ENCODE measurements around the gene SLFN5. TPM values are rescaled to one million over a fixed set of nuclear protein-coding genes. Genes with fewer than 3 reads are reported as not detected.
"Not testable (repeated sequence)": the region's sequence is repeated elsewhere in the genome, so short reads cannot be mapped to it uniquely, and the experiment has no call there.

The SLFN5 gene
- polyA plus RNA-seq, 1 donor from 2014 or later, result 8.9 TPM

DNA sequence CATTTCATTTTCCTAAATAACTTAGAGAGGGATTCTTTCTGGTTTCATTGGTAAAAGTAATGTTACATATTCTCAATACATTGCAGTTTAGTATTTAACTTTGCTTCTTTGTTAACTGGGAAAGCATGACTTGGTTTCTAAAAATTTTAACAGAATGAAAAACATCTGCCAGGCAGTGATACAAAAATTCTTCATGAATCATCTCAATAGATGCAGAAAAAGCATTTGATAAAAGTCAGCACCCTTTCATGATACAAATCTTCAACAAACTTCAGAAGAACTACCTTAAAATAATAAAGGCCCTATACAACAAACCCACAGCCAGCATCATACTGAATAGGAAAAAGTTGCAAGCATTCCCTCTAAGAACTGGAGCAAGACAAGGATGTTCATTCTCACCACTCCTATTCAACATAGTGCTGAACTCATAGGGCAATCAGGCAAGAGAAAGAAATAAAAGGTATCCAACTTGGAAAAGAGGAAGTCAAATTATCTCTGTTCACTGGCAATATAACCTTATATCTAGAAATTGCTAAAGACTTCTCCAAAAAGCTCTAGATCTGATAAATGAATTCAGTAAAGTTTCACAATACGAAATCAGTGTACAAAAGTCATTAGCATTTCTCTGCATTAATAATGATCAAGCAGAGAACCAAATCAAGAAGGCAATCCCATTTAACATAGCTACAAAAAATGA lies 50.4 kb downstream of the SLFN5 start:
- peaks cover 6 to 11% (median 7%) of the 10 kb centered on the region in 3 donors for H3K9me3 Mint-ChIP-seq
- H3K4me1 Mint-ChIP-seq, result peaks cover 6 to 9% (median 7%) of the 10 kb centered on the region in 3 donors
- no peak overlapping the region for H3K4me3 Mint-ChIP-seq
- peaks cover 3% of the 10 kb centered on the region for H3K36me3 Mint-ChIP-seq
- H3K27ac Mint-ChIP-seq, result no peak overlapping the region
- H3K27me3 Mint-ChIP-seq, result no peaks in the 10 kb centered on the region

DNA sequence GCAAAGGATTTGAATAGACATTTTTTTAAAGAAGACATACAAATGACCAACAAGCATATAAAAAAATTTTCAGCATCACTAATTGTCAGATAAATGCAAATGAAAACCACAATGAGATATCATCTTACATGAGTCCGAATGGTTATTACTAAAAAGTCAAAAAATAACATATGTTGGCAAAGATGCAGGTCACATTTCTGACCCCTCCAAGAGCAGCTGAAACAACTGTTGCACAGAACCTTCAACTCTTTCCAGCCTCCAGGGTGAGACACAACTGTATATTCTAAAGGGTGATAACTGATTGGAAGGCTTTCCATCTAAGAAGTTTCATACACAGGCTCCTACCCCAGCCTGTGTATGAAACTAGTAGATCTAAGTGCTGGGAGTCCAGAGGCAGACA lies 51.9 kb downstream of the SLFN5 start:
- peaks cover 8% of the 10 kb centered on the region for H3K27me3 Mint-ChIP-seq
- no peaks in the 10 kb centered on the region for H3K4me1 Mint-ChIP-seq
- no peak overlapping the region for H3K4me3 Mint-ChIP-seq
- H3K36me3 Mint-ChIP-seq, result no peaks in the 10 kb centered on the region
- H3K27ac Mint-ChIP-seq, result no peak overlapping the region
- peaks cover 7 to 11% (median 10%) of the 10 kb centered on the region in 3 donors for H3K9me3 Mint-ChIP-seq

DNA sequence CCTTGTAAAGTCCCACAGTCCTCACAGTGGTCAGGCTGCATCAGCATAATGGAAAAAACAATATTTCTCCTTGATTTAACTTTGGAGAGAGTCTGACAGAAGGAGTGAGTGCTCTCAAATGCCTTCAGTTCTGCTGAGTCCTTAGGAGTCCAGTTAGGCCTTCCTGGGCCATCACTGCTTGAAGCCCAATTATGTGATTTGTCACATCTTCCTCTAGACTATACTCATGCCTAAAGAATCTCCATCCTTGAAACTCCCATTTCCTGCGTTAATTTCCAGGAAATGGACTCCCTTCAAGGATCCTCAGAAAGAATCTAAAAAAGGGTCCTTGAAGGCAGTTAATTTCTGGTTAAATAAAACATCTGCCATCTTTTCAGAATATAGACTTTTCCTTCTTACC lies 52.8 kb downstream of the SLFN5 start:
- Mint-ChIP-seq H3K27me3 (peaks cover 9% of the 10 kb centered on the region), H3K4me1 (no peaks in the 10 kb centered on the region), H3K9me3 (peaks cover 7 to 11% (median 10%) of the 10 kb centered on the region in 3 donors), H3K36me3 (no peaks in the 10 kb centered on the region), H3K27ac (no peak overlapping the region), H3K4me3 (no peak overlapping the region)

DNA sequence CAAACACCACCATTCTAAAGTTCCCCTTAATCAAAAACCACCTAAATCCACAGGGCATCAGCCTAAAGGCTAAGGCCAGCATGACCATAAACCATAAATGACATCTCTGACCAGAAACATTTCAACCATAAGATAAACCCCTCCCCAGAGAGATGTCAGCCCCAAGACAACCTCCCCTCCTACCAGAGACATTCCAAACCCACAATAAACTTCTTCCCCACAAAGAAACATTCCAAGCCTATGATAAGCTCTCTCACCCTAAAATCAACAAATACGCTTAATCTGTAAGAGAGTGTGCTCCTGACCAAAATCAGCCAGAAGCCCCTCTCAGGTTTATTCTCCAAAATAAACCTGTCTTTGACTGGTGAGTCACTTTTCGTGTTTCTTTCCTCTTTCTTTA lies 54.8 kb downstream of the SLFN5 start:
- H3K27ac Mint-ChIP-seq, result no peak overlapping the region
- no peaks in the 10 kb centered on the region for H3K4me1 Mint-ChIP-seq
- no peak overlapping the region for H3K4me3 Mint-ChIP-seq
- H3K9me3 Mint-ChIP-seq, result peaks cover 10 to 17% (median 15%) of the 10 kb centered on the region in 3 donors
- no peaks in the 10 kb centered on the region for H3K36me3 Mint-ChIP-seq
- peaks cover 11% of the 10 kb centered on the region for H3K27me3 Mint-ChIP-seq

DNA sequence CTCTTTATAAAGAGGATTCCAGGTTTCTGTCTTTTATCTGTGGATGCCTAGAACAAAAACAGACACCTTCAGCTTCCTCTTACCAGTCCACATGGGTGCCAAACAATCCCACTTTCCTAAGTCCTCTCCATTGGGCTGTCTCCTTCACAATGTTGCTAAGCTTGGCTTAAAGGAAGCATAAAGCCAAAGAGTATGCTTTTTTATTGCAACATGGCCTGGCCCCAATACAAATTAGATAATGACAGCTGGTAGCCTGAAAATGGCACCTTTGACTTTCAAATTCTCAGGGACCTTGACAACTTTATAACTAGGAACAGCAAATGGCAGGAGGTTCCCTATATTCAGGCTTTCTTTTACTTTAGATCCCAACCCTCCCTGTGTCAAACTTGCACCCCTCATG lies 55.8 kb downstream of the SLFN5 start:
- no peaks in the 10 kb centered on the region for H3K4me1 Mint-ChIP-seq
- no peaks in the 10 kb centered on the region for H3K36me3 Mint-ChIP-seq
- H3K4me3 Mint-ChIP-seq, result no peak overlapping the region
- peaks cover 10 to 24% (median 22%) of the 10 kb centered on the region in 3 donors for H3K9me3 Mint-ChIP-seq
- H3K27ac Mint-ChIP-seq, result no peak overlapping the region
- H3K27me3 Mint-ChIP-seq, result peaks cover 11% of the 10 kb centered on the region

DNA sequence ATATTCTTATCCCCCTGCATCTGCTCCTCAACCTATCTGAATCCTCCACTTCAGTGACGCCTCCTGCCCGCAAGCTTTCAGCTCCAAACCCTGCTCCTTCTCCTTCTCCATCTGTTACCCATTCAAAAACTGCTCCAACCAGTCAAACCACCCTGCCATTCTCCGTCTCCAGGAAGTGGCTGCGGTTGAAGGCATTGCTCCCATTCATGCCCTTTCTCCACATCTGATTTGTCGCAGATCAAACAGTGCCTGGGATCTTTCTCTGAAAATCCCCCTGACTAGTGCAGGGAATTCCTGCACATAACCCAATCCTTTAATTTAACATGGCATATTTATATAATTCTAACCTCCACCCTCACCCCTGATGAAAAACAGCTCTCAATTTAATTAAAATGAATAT lies 56.3 kb downstream of the SLFN5 start:
- H3K27me3 Mint-ChIP-seq, result peaks cover 11% of the 10 kb centered on the region
- H3K4me1 Mint-ChIP-seq, result no peaks in the 10 kb centered on the region
- peaks cover 12 to 26% (median 26%) of the 10 kb centered on the region in 3 donors for H3K9me3 Mint-ChIP-seq
- no peak overlapping the region for H3K4me3 Mint-ChIP-seq
- no peak overlapping the region for H3K27ac Mint-ChIP-seq
- H3K36me3 Mint-ChIP-seq, result no peaks in the 10 kb centered on the region

DNA sequence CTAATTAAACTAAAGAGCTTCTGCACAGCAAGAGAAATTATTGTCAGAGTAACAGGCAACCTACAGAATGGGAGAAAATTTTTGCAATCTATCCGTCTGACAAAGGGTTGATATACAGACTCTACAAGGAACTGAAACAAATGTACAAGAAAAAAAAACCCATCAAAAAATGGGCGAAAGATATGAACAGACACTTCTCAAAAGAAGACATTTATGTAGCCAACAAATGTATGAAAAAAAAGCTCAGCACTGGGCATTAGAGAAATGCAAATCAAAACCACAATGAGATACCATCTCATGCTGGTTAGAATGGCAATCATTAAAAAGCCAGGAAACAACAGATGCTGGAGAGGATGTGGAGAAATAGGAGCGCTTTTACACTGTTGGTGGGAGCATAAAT lies 66.5 kb downstream of the SLFN5 start:
- H3K9me3 Mint-ChIP-seq, H3K4me3 Mint-ChIP-seq, H3K36me3 Mint-ChIP-seq, H3K27ac Mint-ChIP-seq, H3K27me3 Mint-ChIP-seq: not testable (repeated sequence)
- H3K4me1 Mint-ChIP-seq, result peaks cover 7 to 12% (median 11%) of the 10 kb centered on the region in 3 donors

DNA sequence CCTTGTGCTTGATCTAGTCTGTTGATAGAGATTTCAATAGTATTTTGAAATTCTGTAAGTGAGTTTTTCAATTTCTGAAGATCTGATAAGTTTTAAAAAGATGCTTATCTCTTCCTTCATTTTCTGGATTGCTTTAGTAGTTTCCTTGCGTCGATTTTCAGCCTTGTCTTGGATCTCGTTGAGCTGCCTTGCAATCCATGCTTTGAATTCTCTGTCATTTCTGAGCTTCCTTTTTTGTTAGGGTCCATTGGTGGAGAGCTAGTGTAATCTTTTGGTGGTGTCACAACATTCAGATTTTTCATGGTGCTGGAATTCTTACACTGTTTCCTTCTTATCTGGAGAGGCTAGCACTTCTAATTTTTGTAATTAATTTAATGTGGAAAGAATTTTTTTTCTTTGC lies 69.5 kb downstream of the SLFN5 start:
- peaks cover 4% of the 10 kb centered on the region for H3K36me3 Mint-ChIP-seq
- H3K4me3 Mint-ChIP-seq, result peak overlapping the region in 3 of 4 donors; percentile 42 to 87 (median 46)
- peak overlapping the region in 2 of 3 donors; percentile 46 to 94 for H3K27ac Mint-ChIP-seq
- peaks cover 0 to 7% (median 0%) of the 10 kb centered on the region in 3 donors for H3K9me3 Mint-ChIP-seq
- H3K27me3 Mint-ChIP-seq, result no peaks in the 10 kb centered on the region
- H3K4me1 Mint-ChIP-seq, result peaks cover 11 to 18% (median 14%) of the 10 kb centered on the region in 3 donors

DNA sequence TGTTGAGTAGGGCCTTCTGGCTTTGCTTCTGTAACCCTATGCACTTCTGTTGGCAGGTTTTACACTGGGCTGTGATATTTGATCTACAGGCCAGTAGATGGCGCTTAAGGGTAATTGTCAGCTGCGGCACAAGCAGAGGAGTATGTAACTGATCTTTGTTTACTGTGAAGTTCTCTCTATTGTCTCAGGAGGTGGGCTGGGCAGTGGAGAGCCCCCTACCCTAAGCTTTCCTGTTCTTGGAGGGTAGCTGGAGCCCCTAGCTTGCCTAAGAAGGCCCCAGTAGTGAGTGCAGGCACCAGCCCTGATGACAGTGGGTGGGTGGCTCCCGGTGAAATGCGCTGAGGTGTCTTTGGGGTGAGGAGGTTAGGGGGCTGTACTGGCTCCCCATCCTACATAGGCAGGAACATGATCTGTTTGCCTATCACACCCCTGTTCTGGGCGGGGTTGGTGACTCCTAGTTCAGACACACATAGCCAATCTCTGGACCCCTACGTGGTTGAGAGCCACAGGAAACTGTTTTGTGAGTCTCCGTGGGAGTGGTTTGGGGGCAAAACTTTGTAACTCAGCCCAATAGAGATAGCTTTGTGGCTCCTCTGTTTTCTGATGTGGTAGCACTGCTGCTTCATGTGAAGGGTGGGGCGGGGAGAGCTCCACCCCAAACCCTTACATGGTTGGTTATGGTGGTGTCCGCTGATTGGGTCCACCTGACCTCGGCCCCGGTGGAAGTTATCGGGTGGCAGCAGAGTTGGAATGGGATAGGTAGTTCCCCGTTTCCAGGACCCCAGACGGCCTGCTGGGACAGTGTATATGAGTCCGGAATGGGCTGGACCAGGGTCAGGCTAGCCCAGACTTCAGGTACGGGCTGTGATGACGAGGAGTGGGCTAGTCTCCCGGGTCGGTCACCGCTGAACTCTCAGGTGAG lies 70.2 kb downstream of the SLFN5 start:
- H3K4me1 Mint-ChIP-seq, result peaks cover 11 to 18% (median 14%) of the 10 kb centered on the region in 3 donors
- H3K36me3 Mint-ChIP-seq, result peaks cover 4% of the 10 kb centered on the region
- peak overlapping the region; percentile 87 to 97 (median 94) for H3K4me3 Mint-ChIP-seq
- H3K9me3 Mint-ChIP-seq, result peaks cover 0 to 7% (median 0%) of the 10 kb centered on the region in 3 donors
- H3K27me3 Mint-ChIP-seq, result no peaks in the 10 kb centered on the region
- peak overlapping the region; percentile 46 to 94 (median 92) for H3K27ac Mint-ChIP-seq

DNA sequence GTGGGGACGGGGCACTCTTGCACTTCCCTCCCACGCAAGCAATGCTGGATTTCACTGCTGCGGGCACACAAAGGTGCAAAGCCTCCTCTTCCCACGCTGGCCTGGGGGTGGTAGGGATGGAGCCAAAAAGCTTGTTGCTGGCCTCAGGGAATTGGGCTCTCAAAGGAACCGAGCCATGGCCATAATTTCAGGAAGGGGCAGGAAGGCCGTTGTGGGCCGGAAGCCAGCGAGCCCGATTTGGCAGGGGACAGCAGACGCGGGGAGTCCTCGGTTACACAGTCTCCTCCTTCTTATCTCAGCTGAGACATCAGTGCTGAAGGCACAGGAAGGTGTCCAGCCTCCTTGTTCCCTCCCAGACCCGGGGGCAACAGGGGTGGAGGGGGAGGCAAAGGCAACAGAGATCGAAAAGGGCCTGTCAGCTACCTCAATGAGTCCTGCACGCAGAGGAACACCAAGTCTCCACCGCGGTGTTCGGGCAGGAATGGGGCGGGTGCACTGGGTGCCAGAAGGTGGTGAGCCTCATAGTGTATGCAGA lies 71.1 kb downstream of the SLFN5 start:
- H3K36me3 Mint-ChIP-seq, result peaks cover 4% of the 10 kb centered on the region
- H3K27ac Mint-ChIP-seq, result peak overlapping the region in 1 of 3 donors; percentile 92
- H3K9me3 Mint-ChIP-seq, result peaks cover 0 to 7% (median 0%) of the 10 kb centered on the region in 3 donors
- H3K27me3 Mint-ChIP-seq, result no peaks in the 10 kb centered on the region
- H3K4me1 Mint-ChIP-seq, result peaks cover 11 to 18% (median 14%) of the 10 kb centered on the region in 3 donors
- peak overlapping the region; percentile 87 to 97 (median 94) for H3K4me3 Mint-ChIP-seq

DNA sequence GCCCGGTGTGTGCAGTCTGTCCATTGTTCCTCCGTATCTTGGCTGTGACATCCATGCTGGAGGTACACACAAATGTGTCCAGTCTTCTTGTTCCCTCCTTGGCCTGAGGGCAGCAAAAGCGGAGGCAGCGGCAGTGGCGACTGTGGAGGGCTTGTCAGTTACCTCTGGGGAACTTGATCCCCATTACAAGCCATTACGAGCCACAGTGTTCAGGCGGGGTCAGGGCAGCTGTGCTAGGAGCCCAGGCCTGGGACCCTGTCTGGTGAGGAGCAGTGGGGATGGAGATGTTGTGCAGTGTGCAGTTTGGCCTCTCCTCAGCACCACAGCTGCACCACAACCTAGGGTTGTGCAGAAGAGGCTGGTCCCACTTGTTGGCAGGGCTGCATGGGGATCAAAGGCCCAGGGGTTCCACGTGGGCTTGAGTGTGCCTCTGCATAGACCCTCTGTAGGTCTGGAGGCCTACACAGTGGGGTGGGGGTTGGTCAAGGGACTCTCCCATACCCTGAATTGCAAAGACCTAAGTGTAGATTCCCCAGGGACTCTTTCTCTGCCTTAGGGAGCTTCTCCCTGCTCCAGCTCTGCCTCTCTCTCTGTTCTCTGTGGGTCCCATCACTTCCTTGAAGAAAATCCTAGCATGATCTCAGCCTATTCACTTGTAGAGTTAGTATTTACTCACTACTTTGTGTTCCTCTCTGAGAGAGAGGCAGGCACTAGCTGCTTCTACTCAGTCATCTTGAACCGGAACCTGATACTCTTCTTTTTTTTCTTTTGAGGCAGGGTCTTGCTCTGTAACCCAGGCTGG lies 71.7 kb downstream of the SLFN5 start:
- Mint-ChIP-seq H3K27ac (peak overlapping the region in 1 of 3 donors; percentile 39), H3K9me3 (peaks cover 0 to 4% (median 3%) of the 10 kb centered on the region in 3 donors), H3K4me1 (peaks cover 11 to 18% (median 17%) of the 10 kb centered on the region in 3 donors), H3K27me3 (peaks cover 4% of the 10 kb centered on the region), H3K4me3 (peak overlapping the region; percentile 36 to 96 (median 89)), H3K36me3 (peaks cover under 1% of the 10 kb centered on the region)

DNA sequence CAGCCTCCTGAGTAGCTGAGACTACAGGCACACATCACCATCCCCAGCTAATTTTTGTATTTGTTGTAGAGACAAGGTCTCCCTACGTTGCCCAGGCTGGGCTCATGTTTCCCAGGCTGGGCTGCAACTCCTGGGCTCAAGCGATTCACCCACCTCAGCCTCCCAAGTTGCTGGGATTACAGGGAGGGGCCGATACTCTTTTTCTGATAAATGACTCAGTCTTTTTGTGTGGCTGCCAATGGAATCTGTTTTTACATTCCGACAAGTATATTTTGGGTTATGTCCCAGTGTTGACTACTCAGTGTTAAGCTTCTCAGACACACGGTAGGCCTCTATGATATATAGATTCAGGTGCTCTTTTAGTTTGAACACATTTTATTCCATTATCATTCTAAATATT lies 72.4 kb downstream of the SLFN5 start:
- Mint-ChIP-seq H3K36me3 (no peaks in the 10 kb centered on the region), H3K4me1 (peaks cover 11 to 18% (median 17%) of the 10 kb centered on the region in 3 donors), H3K27me3 (peaks cover 4% of the 10 kb centered on the region), H3K9me3 (peaks cover 0 to 6% (median 0%) of the 10 kb centered on the region in 3 donors), H3K4me3 (peak overlapping the region in 3 of 4 donors; percentile 22 to 87 (median 36)), H3K27ac (peak overlapping the region in 1 of 3 donors; percentile 39)

DNA sequence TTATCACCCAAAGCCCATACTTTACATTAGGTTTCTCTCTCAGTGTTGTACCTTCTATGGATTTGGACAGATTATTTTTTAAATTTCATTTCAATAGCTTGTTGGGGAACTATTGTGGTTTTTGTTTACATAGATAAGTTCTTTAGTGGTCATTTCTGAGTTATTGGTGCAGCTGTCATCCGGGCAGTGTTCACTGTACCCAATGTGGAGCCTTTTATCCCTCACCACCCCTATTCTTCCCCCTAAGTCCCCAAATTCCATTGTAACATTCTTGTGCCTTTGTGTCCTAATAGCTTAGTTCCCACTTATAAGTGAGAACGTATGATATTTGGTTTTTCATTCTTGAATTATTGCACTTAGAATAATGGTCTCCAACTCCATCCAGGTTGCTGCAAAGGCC lies 73.1 kb downstream of the SLFN5 start:
- peaks cover 11 to 18% (median 17%) of the 10 kb centered on the region in 3 donors for H3K4me1 Mint-ChIP-seq
- peaks cover 0 to 6% (median 0%) of the 10 kb centered on the region in 3 donors for H3K9me3 Mint-ChIP-seq
- no peaks in the 10 kb centered on the region for H3K36me3 Mint-ChIP-seq
- H3K4me3 Mint-ChIP-seq, result peak overlapping the region in 1 of 4 donors; percentile 87
- H3K27ac Mint-ChIP-seq, result peak overlapping the region in 1 of 3 donors; percentile 42
- peaks cover 4% of the 10 kb centered on the region for H3K27me3 Mint-ChIP-seq

DNA sequence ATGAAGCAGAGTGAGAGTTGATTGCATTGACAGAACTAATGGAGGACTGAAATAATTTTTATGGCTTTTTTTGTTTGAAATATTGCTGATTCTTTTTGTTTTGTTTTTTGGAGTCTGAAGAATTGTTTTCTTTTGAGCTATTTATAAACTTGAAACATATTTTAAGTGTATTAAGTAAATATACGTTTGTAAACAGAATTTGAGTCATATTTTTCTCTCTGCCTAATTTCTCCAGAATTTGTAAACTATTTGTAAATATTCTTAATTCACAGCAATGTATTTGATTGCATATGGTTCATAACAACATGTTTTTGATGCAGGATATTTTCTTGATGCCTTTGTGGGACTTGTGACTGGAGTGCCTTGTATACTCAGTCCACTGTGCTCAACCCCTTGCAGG lies 79.9 kb downstream of the SLFN5 start:
- no peak overlapping the region for H3K27ac Mint-ChIP-seq
- peaks cover 0 to 5% (median 0%) of the 10 kb centered on the region in 3 donors for H3K4me1 Mint-ChIP-seq
- H3K36me3 Mint-ChIP-seq, result peaks cover 4% of the 10 kb centered on the region
- H3K9me3 Mint-ChIP-seq, result peaks cover 4 to 11% (median 5%) of the 10 kb centered on the region in 3 donors
- H3K4me3 Mint-ChIP-seq, result no peak overlapping the region
- H3K27me3 Mint-ChIP-seq, result peaks cover 4% of the 10 kb centered on the region

Data from IgD-negative memory B cell (primary cell).